Measurements from ENCODE around the gene ATP6V1G3.

GRCh38 chr1:198490224-198490623, 50.3 kb downstream of the ATP6V1G3 start:
- TF ChIP-seq, protein P1, sequence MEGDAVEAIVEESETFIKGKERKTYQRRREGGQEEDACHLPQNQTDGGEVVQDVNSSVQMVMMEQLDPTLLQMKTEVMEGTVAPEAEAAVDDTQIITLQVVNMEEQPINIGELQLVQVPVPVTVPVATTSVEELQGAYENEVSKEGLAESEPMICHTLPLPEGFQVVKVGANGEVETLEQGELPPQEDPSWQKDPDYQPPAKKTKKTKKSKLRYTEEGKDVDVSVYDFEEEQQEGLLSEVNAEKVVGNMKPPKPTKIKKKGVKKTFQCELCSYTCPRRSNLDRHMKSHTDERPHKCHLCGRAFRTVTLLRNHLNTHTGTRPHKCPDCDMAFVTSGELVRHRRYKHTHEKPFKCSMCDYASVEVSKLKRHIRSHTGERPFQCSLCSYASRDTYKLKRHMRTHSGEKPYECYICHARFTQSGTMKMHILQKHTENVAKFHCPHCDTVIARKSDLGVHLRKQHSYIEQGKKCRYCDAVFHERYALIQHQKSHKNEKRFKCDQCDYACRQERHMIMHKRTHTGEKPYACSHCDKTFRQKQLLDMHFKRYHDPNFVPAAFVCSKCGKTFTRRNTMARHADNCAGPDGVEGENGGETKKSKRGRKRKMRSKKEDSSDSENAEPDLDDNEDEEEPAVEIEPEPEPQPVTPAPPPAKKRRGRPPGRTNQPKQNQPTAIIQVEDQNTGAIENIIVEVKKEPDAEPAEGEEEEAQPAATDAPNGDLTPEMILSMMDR (IDR thresholded peaks at IDR 0.05; ENCODE audit: low read length): no peak
- TF ChIP-seq EZH2 (IDR thresholded peaks at IDR 0.05; ENCODE audit: borderline replicate concordance, low read length): no peak
